ENCODE data around the gene MUC12.

Gene MUC12

DNA sequence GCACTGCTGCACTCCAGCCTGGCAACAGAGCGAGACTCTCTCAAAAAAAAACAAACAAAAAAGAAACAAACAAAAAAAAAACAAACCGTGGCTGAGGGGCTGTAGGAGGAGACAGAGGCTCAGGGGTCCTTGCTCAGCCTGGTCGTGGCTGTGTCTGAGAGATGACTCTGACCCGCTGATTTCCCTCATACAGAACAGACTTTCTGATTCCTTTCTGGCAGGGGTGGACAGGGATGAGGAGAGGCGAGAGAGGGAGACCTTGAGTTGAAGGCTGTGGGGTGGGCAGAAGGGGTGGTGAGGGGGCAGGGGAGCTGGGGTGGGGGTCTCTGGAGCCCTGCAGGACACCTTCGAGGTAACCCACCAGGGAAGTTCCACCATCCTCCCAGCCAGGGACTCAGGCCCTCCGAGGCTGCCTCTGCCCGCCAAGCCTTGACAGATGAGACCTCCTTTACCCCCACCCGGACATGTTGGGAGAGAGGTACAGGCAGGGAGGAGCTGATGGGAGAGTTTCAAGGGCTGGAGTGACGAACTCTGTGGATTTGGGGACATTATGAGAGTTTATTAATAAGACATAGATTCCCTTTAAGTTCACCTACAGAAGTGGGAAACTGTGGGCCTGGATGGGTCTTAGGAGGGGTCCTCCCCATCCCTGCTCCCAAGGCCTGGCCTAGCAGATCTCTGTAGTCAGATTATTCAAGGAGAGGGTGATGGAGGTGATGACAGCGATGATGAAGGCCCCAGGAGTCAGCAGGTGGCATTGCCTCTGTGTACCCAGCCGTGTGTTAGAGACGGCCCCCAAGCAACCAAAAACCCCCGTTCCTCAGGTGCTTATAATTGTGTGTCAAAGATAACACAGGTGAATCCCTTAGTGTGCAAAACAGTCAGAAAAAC is 2.0 kb downstream of the MUC12 start:
- Histone ChIP-seq H3K27ac (ENCODE audit: low read length) (no peak overlapping the region), H4K20me1 (ENCODE audit: insufficient read depth, low read length) (0 out of 2 replicates have a peak, but pooled peaks cover 5% of the 10 kb centered on the region), H3K9ac (ENCODE audit: low read depth, low read length) (no peak overlapping the region), H3K79me2 (ENCODE audit: insufficient read depth, low read length) (no peaks in the 10 kb centered on the region), H3K36me3 (ENCODE audit: insufficient read depth, low read length) (no peaks in the 10 kb centered on the region), H3K4me3 (ENCODE audit: low read depth in 1 of 2, low read length in 2 of 2) (no peak overlapping the region), H3K4me1 (ENCODE audit: insufficient read depth, low read length) (no peaks in the 10 kb centered on the region), H3K27me3 (ENCODE audit: insufficient read depth, low read length, poor library complexity) (peaks cover 9% of the 10 kb centered on the region), H3K9me3 (ENCODE audit: insufficient read depth, low read length, severe bottlenecking) (no peaks in the 10 kb centered on the region), H3K4me2 (ENCODE audit: insufficient read depth, low read length) (no peak overlapping the region), H2AFZ (ENCODE audit: low read depth, low read length) (no peak overlapping the region)
- TF ChIP-seq, protein P1, sequence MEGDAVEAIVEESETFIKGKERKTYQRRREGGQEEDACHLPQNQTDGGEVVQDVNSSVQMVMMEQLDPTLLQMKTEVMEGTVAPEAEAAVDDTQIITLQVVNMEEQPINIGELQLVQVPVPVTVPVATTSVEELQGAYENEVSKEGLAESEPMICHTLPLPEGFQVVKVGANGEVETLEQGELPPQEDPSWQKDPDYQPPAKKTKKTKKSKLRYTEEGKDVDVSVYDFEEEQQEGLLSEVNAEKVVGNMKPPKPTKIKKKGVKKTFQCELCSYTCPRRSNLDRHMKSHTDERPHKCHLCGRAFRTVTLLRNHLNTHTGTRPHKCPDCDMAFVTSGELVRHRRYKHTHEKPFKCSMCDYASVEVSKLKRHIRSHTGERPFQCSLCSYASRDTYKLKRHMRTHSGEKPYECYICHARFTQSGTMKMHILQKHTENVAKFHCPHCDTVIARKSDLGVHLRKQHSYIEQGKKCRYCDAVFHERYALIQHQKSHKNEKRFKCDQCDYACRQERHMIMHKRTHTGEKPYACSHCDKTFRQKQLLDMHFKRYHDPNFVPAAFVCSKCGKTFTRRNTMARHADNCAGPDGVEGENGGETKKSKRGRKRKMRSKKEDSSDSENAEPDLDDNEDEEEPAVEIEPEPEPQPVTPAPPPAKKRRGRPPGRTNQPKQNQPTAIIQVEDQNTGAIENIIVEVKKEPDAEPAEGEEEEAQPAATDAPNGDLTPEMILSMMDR (IDR thresholded peaks at IDR 0.05; ENCODE audit: borderline replicate concordance, extremely low read depth, low read length, poor library complexity, severe bottlenecking), result no peak
- TF ChIP-seq EZH2 (IDR thresholded peaks at IDR 0.05; ENCODE audit: borderline replicate concordance, low read depth, low read length, severe bottlenecking), result no peak
- no peak for ATAC-seq (ENCODE audit: insufficient read depth, low read depth)
- no peak for DNase-seq

DNA sequence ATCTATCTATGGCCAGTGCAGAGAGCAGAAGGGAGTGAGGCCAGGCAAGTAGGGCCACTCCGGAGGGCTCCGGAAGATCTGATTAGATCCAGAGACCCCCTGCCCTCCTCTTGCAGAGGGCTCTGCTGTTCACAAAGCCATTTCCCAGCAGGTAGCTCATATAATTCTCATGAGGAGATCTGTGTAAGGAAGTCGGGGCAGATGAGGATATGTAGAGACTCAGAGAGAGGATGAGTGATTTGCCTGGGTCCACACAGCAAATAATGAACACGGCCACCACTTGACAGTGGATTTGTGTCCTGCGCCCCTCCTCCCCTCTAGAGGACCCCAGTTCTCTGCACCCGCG is 2.6 kb downstream of the MUC12 start:
- no peak for DNase-seq
- H3K4me3 ChIP-seq (ENCODE audit: low read depth in 1 of 2, low read length in 2 of 2), result no peak overlapping the region
- no peak overlapping the region for H3K9ac ChIP-seq (ENCODE audit: low read depth, low read length)
- no peaks in the 10 kb centered on the region for H3K36me3 ChIP-seq (ENCODE audit: insufficient read depth, low read length)
- no peaks in the 10 kb centered on the region for H4K20me1 ChIP-seq (ENCODE audit: insufficient read depth, low read length)
- peaks cover 5% of the 10 kb centered on the region for H3K27me3 ChIP-seq (ENCODE audit: insufficient read depth, low read length, poor library complexity)
- no peak for ATAC-seq (ENCODE audit: insufficient read depth, low read depth)
- no peak overlapping the region for H3K4me2 ChIP-seq (ENCODE audit: insufficient read depth, low read length)
- H3K79me2 ChIP-seq (ENCODE audit: insufficient read depth, low read length), result no peaks in the 10 kb centered on the region
- no peak overlapping the region for H2AFZ ChIP-seq (ENCODE audit: low read depth, low read length)
- H3K4me1 ChIP-seq (ENCODE audit: insufficient read depth, low read length), result no peaks in the 10 kb centered on the region
- H3K27ac ChIP-seq (ENCODE audit: low read length), result no peak overlapping the region
- TF ChIP-seq, protein P1 (IDR thresholded peaks at IDR 0.05; ENCODE audit: borderline replicate concordance, extremely low read depth, low read length, poor library complexity, severe bottlenecking), result no peak
- no peaks in the 10 kb centered on the region for H3K9me3 ChIP-seq (ENCODE audit: insufficient read depth, low read length, severe bottlenecking)

DNA sequence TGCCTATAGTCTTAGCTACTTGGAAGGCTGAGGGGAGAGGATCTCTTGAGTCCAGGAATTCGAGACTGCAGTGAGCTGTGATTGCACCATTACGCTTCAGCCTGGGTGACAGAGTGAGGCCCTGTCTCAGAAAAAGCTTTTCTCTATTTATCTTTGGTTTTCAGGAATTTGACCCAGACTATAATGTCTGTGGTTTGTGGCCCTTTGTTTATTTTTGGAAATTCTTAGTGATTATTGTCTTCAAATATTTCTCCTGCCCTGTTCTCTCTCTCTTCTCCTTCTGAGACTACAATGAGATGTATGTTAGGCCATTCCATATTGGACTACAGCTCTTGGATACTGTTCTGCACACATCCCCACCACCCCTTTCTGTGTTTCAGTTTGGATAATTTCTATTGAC is 4.7 kb downstream of the MUC12 start:
- Histone ChIP-seq H3K27me3 (ENCODE audit: insufficient read depth, low read length, poor library complexity) (peaks cover 5% of the 10 kb centered on the region), H3K4me1 (ENCODE audit: insufficient read depth, low read length) (no peaks in the 10 kb centered on the region), H3K36me3 (ENCODE audit: insufficient read depth, low read length) (no peaks in the 10 kb centered on the region), H3K27ac (ENCODE audit: low read length) (no peak overlapping the region), H3K9ac (ENCODE audit: low read depth, low read length) (no peak overlapping the region), H4K20me1 (ENCODE audit: insufficient read depth, low read length) (no peaks in the 10 kb centered on the region), H2AFZ (ENCODE audit: low read depth, low read length) (no peak overlapping the region), H3K9me3 (ENCODE audit: insufficient read depth, low read length, severe bottlenecking) (no peaks in the 10 kb centered on the region), H3K79me2 (ENCODE audit: insufficient read depth, low read length) (no peaks in the 10 kb centered on the region), H3K4me2 (ENCODE audit: insufficient read depth, low read length) (no peak overlapping the region), H3K4me3 (ENCODE audit: low read depth in 1 of 2, low read length in 2 of 2) (no peak overlapping the region)
- DNase-seq, result no peak
- no peak for TF ChIP-seq EZH2 (IDR thresholded peaks at IDR 0.05; ENCODE audit: borderline replicate concordance, low read depth, low read length, severe bottlenecking)
- TF ChIP-seq, protein P1 (IDR thresholded peaks at IDR 0.05; ENCODE audit: borderline replicate concordance, extremely low read depth, low read length, poor library complexity, severe bottlenecking), result no peak
- no peak for ATAC-seq (ENCODE audit: insufficient read depth, low read depth)
